Measurements from ENCODE around the gene ZFAND3. TPM values are rescaled to one million over a fixed set of nuclear protein-coding genes. Genes with fewer than 3 reads are reported as not detected.

Gene ZFAND3
- total and polyA plus RNA-seq, 2 donors (not counting 3 experiments of a cell fraction or from before 2014, with no cell fraction given), result 15.4 to 54.2 TPM

- Histone ChIP-seq H3K36me3 (ENCODE audit: control insufficient read depth in 2 of 2, extremely low read depth in 1 of 2, insufficient read depth in 2 of 2, low read length in 2 of 2) (no peaks in the 10 kb centered on the region), H3K4me3 (replicated peaks in 1 of 3; ENCODE audit: insufficient read depth in 1 of 3, low read depth in 1 of 3, low read length in 3 of 3) (no peak overlapping the region), H3K9me3 (replicated peaks; ENCODE audit: control insufficient read depth, insufficient read depth, low read length) (no peaks in the 10 kb centered on the region), H2AFZ (ENCODE audit: low read depth, low read length) (no peak overlapping the region), H3K4me1 (ENCODE audit: control insufficient read depth, extremely low read depth, insufficient read depth, low read length) (peaks cover 5% of the 10 kb centered on the region), H3K27me3 (ENCODE audit: control insufficient read depth in 2 of 2, insufficient read depth in 2 of 2, low read length in 2 of 2) (no peaks in the 10 kb centered on the region), H3K9ac (replicated peaks; ENCODE audit: extremely low read depth, insufficient read depth, low read length) (no peak overlapping the region), H3K9me1 (replicated peaks; ENCODE audit: control insufficient read depth, extremely low read depth, insufficient read depth, low read length) (no peaks in the 10 kb centered on the region), H3K4me2 (ENCODE audit: insufficient read depth, low read length) (no peak overlapping the region), H3K27ac (ENCODE audit: insufficient read depth, low read depth, low read length) (no peak overlapping the region), H4K20me1 (replicated peaks; ENCODE audit: control insufficient read depth, extremely low read depth, insufficient read depth, low read length) (no peaks in the 10 kb centered on the region), H3K79me2 (ENCODE audit: control insufficient read depth, insufficient read depth, low read length) (no peaks in the 10 kb centered on the region)
- no TSS peak for BruUV-seq (replicated peaks)
- ChIA-PET POLR2A (no interaction called here), CTCF (no interaction called here)
- DNase-seq (ENCODE audit: low read depth, low spot score) (no peak), FAIRE-seq (no peak)
- intact Hi-C loops (cut with micrococcal nuclease), result no loop called here
- TF ChIP-seq POLR2A (IDR thresholded peaks at IDR 0.05; ENCODE audit: low read depth, low read length) (no peak), GATA2 (IDR thresholded peaks at IDR 0.05; ENCODE audit: insufficient read depth, insufficient read length, low read depth, low read length) (no peak), MAX (IDR thresholded peaks at IDR 0.05; ENCODE audit: insufficient read depth, insufficient read length) (no peak), EZH2 (IDR thresholded peaks at IDR 0.05; ENCODE audit: borderline replicate concordance, low read depth, low read length, severe bottlenecking) (no peak), POLR2AphosphoS5 (IDR thresholded peaks at IDR 0.05; ENCODE audit: insufficient read depth, low read depth, low read length) (no peak), MYC (IDR thresholded peaks at IDR 0.05; ENCODE audit: low read depth, low read length) (no peak), CTCF (IDR thresholded peaks at IDR 0.05; ENCODE audit: extremely low read depth in 1 of 2, insufficient read depth in 1 of 2, low read depth in 1 of 2, low read length in 2 of 2) (no peak), FOS (IDR thresholded peaks at IDR 0.05; ENCODE audit: borderline replicate concordance, insufficient read depth, low read length) (no peak), JUN (IDR thresholded peaks at IDR 0.05; ENCODE audit: borderline replicate concordance, insufficient read depth, insufficient read length, low read depth) (no peak)
- dilution Hi-C loops (cut with MboI; ENCODE audit: extremely low pct_ligation_motif_present, low sequenced_read_pairs), result no loop called here
These were observed 341.3 kb downstream of the ZFAND3 start for GRCh38 chr6:38160831-38161230.
